GM10847 (cell line): ENCODE results near the gene SYCP2.

Experiments used
- POLR2A ChIP-seq: IDR thresholded peaks from 2 replicates; pipeline ENCODE4 v1.6.1; 2011; ENCODE audit not compliant: insufficient read length; ENCODE audit errors: extremely low read depth

SYCP2 gene

GRCh38 chr20:59891581-59891980, 41.9 kb downstream of the SYCP2 start:
- no peak for TF ChIP-seq POLR2A

GRCh38 chr20:59888050-59888449, 45.4 kb downstream of the SYCP2 start:
- no peak for TF ChIP-seq POLR2A

DNA sequence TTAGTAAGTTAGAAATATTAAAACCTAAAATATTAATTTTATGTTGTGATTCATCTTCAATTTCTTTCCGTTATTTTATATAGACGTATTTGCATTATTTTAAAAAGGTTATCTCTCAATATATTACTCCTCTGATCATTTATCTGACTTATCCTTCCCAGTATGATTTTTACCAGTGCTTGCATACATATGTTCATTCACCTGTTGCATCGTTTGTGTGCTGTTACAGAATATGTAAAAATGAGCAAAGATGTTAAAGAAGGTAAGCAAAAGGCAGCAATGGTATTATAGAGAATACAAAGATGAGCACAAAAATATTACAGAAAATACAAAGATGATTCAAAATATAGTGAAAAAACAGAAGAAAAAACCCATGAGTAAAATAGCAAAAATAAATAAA, 48.9 kb downstream of the SYCP2 start:
- no peak for TF ChIP-seq POLR2A

DNA sequence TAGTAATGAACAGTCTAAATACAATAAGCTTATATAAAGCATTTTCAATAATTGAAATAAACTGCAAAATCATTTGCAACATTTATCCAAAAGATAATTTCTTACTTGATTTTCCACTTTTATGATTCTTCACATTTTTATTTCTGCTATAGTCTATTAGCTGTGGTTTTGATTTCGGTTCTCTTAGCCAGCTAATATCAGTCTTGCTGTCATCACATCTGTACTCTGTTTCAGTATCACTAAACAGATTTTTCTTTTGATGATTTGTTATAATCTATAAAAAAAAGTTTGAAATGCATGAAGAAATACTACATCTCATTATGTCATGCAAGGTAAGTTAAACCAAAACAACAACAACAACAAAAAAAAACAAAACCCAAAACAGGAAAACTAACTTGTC, 53.2 kb downstream of the SYCP2 start:
- no peak for TF ChIP-seq POLR2A

- no peak for TF ChIP-seq POLR2A
These were observed 60.0 kb downstream of the SYCP2 start for GRCh38 chr20:59873409-59873808.

DNA sequence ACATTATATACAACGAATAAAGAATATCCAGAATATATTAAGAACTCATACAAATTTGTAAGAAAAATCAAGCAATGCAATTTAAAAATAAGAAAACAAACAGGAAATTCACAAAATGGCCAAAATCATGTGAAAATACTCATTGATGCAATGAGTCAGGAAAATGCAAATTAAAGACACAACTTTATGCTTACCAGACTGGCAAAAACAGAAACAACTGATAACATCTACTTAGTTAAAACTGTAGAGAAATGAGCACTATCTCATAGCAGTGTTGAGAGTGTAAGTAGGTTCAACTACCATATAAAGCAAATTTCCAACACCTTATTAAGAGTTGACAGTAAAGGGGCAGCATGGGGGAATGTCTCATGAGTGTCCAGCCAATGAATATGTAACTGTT, 62.3 kb downstream of the SYCP2 start:
- TF ChIP-seq POLR2A = no peak

GRCh38 chr20:59866338-59866737, 67.1 kb downstream of the SYCP2 start:
- no peak for TF ChIP-seq POLR2A

GRCh38 chr20:59864726-59865125, 68.7 kb downstream of the SYCP2 start:
- no peak for TF ChIP-seq POLR2A

DNA sequence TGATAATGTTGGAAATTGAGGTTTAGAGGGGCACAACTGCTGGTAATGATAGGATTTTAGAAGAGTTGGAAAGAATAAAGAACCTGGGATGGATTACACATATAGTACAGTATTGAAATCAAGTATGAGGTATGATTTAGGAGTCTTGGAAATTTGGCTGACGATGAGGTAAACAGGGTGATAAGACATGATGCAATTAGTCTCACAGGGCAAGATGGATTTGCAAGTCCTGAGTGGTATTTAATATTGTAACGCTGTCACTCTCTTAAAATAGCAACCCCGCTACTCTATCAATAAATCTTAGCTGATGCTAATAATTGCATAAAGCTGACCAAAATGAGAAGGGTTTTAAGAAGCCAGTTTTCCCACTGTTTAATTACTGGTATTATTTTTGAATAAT, 70.4 kb downstream of the SYCP2 start:
- no peak for TF ChIP-seq POLR2A

DNA sequence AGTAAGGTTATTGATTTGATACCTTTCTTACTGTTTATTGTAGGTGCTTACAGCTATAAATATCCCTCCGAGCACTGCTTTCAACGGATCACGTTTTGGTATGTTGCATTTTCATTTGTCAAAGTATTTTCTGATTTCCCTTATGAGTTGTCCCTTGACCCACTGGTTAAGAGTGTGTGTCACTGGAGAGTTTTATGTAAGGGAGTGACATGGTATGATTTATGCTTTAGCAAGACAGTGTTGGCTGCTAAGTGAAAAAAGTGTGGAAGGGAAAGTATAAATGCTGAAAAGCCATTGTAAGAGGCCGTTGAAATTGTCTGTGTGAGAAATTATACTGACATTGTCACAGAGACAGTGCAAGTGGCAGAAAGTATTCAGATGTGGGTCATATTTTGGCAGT, 72.0 kb downstream of the SYCP2 start:
- TF ChIP-seq POLR2A = no peak

DNA sequence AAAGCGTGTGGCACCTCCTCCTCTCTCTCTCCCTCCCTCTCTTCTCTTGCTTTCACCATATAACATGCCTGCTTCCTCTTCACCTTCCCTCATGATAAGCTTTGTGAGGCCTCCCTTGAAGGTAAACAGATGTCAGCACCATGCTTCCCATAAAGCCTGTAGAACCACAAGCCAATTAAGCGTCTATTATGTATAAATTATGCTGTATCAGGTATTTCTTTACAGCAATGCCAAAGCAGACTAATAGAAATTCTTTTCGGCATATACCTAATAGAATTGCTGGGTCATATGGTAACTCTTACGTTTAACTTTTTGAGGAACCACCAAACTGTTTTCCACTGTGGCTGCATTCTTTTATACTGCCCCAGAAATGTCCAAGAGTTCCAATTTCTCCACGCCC, 75.0 kb downstream of the SYCP2 start:
- TF ChIP-seq POLR2A = no peak

DNA sequence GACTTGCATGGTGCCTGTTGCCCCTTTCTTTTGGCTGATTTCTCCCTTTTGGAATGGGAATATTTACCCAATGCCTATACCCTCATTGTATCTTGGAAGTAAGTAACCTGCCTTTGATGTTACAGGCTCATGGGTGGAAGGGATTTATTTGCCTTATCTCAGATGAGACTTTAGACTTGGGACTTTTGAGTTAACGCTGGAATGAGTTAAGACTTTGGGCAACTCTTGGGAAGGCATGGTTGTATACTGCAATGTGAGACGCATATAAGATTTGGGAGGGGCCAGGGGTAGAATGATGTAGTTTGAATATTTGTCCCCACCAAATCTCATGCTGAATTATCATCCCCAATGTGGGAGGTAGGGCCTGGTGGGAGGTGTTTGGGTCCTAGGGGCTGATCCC, 75.5 kb downstream of the SYCP2 start:
- TF ChIP-seq POLR2A = no peak

DNA sequence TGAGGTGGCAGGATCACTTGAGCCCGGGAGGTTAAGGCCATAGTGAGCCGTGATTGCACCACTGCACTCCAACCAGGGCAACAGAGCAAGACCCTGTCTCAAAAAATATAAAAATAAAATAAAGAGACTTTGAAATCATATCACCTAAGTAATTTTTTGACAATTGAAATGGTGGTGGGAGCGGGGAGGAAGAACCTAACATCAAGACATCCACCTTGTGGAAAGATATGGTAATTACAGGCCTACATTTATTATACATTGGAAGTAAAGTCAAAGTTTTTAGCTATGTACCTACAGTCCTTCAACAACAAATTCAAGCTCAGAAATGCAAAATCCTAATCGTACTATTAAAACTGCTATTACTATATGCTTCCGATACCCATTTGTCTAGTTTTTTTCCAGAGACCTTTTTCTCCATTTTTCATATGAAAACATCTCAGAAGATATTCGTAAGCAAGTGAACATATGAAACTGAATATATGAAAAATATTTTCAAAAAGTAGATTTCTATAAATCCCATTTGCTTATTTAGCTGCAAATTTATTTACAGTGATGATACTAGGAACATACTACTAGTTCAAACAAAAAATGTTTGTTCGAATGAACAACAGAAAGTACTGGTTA, 83.3 kb downstream of the SYCP2 start:
- no peak for TF ChIP-seq POLR2A

DNA sequence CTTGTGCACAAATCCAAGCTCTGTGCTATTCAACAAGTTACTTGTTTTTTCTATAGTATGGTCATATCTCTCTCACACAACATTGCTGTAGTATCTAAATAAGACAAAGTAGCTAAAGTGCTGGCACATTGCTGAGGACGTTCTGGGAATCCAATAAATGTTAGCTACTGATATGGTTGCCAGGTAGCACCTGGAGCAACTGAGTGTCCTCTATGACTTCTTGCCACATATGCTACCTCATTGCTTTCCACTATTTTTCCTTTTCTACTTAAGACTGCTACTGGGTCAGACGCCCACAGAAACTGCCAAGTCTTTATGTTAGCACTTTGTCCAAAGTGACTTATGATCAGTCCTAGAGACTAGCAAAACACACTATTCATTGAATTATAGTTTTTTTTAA, 85.3 kb downstream of the SYCP2 start:
- no peak for TF ChIP-seq POLR2A

DNA sequence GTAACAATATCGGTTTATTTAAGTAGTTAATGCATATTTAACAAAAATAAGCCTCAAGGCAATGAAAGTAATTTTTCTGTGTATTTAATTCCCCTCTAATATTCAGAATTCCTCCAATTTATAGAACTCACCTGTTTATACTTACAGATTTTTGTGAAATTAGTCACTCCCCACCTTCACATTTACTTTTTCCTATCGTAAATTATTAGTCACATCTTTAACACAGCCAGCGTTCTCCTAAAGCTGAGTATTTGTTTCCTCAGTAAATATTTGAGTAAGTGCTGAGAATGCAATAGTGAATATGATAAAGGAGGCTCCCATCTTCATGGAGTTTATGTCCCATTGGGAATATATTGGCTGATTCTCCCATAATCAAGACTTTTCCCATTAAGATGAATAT, 88.0 kb downstream of the SYCP2 start:
- no peak for TF ChIP-seq POLR2A

GRCh38 chr20:59839400-59839799, 94.0 kb downstream of the SYCP2 start:
- no peak for TF ChIP-seq POLR2A

DNA sequence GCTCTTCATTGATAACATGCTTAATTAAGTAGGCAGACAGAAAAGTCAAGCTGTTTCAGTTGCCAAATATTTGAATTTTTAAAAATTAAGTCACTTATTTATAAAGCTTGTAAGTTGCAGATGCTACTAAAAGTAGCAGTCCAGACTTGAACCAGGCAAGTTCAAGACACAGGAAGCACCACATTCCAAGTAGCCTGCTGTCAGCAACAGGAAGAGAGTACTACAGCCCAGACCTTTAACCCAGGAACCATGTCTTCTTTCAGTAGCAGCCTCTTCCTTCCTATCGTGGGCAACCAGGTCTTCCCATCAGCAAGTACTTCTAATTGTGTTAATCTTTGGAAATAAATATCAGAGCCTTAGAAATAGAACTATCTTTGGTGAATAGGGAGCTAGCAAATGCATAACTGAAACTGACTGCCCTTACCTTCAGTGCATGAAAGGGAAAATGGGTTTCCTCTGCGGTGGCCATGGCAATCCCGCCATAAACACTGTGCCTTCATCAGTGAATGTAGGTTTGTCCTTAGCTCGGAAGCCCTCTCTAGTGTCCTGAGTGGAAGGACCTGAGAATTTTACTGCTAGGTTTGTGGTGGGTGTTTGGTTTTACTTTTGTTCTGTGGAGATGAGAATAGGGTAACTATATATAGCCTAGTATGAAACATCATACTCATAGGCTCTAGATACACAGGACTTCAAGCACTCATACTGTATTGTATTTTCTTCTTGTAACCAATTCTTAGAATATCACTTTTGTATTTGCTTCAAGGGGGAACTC, 95.6 kb downstream of the SYCP2 start:
- no peak for TF ChIP-seq POLR2A

- TF ChIP-seq POLR2A = no peak
These were observed 96.7 kb downstream of the SYCP2 start for GRCh38 chr20:59836767-59837166.
